IPS-NIHi7 (cell line): Measurements from ENCODE around the gene ESD.
"Not testable (repeated sequence)": the region's sequence is repeated elsewhere in the genome, so short reads cannot be mapped to it uniquely, and the experiment has no call there.

Experiments
- DNase-seq: peaks from one replicate; pipeline ENCODE4 v3.0.0; 2012; ENCODE audit warnings: mixed read lengths; ENCODE audit errors: extremely low spot score

The ESD gene

DNA sequence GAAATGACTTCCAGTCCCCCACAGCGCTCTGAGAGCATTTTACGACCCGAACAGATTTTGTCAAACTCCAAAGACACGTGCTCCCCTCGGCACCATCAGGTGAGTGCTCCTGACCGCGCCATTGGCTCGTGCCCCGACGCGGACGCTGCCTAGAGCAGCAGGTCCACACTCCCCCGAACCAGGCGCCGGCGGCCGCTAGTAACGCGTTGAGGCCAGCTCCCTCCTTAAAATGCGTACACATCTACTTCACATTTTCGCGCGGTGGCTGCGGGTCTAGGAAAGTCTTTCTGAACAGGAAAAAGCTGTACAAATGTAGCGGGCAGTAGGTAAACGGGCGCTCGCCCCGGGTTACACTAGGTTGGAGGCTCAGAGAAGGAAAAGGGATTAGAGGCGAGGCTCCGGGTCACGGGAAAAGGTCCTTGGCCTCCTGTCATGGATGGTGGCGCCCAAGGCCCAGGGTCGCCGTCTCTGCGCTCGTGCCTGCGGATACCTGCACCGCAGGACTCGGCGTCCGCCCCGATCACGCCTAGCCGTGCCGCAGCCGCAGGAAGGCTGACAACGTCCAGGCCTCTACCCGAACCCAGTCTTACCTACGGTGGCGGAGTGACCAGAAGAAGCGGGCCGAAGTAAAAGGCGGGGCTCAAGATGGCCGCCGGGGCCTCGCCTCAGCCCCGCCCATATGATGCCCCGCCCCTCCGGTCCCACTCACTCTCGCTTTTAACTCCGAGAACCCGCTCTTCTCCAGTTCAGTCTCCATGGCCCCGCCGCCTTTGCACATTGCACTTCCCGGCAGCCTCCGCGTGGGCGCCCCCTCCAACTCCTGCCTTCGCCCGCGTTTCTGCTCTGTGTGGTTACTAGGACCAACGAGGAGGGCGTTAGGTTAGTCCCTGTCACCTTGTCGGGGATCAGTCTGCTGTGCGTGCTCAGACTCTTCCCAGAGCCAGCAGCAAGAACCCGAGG, at the start of gene ESD:
ESD (minus strand) TSS at position 647 of the 960 bp plus-strand sequence. CDS start 5,748 bp downstream, outside the sequence.
- peak; percentile 95 for DNase-seq

DNA sequence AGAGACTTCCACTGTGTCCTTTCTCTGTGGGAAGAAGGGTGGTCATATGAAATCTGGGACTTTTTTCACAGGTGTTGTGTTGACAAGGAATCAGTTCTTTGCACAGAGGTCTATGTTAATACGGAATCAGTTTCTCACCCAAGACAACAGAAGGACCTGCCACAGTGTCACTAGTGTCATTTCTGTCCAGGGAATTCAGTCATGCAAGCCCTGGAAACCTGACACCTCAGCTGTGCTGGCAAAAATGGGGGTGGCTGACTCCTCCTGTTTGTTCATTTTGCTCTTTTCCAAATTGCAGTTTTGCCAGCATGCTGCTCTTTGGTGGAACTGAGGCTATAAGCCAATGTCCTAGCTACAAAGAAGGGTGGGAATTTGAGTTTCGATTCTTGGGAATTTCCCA, 49.8 kb upstream of the ESD start:
- no peak for DNase-seq

DNA sequence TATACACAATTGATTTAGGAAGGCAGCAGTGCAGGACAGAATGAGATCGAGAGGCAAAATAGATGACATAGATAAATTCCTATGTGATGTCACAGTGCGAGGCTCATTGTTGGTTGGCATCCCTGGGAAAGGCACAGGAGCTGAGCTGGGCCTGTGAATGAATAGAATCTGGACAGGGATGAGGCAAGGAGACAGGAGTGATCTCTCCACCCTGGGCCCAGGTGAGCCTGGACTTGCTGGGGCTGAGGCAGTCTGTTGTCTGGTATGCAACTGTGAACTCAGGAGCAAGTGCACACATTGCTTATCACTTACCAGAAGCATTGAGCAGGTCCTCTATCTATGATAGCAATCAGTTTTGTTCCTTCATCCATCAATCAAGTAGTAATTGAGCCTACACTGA, 48.2 kb upstream of the ESD start:
- DNase-seq = no peak

GRCh38 chr13:46844431-46844830, 47.5 kb upstream of the ESD start:
- no peak for DNase-seq

DNA sequence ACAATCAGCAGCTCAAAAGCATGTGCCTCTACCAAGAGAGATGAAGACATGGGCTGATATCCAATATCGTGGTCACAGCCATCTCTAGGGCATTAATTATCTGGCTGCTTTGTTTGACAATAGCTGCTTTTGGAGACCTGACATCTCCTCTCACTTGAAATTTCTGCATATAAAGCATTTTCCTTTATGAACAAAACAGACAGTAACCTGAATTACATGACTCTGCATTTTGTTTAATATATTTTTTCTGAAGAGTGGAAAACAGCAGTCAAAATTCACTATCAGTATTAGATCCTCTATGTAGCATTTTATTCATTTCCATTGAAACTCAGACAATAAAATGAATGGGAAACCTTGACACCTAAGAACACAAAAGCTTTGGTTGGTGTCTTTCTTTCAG, 42.4 kb upstream of the ESD start:
- no peak for DNase-seq

GRCh38 chr13:46834657-46835056, 37.7 kb upstream of the ESD start:
- DNase-seq = no peak

GRCh38 chr13:46831588-46832194, 34.7 kb upstream of the ESD start:
- DNase-seq = peak; percentile 39

- no peak for DNase-seq
Observed at GRCh38 chr13:46830405-46831005, 33.5 kb upstream of the ESD start.

DNA sequence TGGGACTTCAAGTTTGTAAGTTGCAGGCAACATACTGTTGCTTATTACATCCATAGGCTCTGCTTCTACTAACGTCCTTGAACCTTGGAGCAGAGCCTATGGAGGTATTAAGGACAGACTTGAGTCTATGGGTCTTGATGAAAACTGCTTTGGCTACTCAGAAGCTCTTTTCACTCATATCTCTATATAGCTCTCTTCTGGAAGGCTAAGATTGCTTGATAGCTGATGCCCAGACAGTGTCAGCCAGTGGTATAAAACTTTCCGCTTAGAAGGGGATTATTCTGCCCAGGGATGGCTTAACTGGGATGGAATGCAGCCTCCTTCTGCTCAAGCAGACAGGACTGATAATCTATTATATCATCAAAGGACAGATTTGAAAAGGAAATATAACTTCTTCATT, 25.6 kb upstream of the ESD start:
- DNase-seq = no peak

- no peak for DNase-seq
Observed at GRCh38 chr13:46817838-46818476, 21.0 kb upstream of the ESD start.

DNA sequence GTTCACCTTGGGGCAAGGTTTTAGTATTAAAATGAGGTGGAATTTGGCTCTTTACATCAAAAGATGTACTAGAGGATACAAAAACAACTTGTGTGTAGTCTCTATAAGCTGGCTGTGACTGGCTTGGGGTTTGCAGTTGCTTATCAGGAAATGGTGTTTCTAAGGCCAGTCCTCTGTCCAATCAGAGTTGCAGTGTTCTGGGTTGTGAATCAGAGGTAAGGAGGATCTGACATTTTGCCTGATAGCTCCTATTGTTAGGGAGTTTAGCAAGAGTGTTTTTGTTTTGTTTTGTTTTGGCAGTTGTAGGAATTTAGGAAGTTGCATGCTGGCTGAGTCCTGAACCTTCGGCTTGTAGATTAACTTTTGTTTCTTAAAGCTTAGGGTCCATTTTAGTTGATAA, 20.1 kb upstream of the ESD start:
- peak; percentile 20 for DNase-seq

- no peak for DNase-seq
Observed at GRCh38 chr13:46816371-46816770, 19.4 kb upstream of the ESD start.

GRCh38 chr13:46812301-46812797, 15.4 kb upstream of the ESD start:
- DNase-seq = no peak

DNA sequence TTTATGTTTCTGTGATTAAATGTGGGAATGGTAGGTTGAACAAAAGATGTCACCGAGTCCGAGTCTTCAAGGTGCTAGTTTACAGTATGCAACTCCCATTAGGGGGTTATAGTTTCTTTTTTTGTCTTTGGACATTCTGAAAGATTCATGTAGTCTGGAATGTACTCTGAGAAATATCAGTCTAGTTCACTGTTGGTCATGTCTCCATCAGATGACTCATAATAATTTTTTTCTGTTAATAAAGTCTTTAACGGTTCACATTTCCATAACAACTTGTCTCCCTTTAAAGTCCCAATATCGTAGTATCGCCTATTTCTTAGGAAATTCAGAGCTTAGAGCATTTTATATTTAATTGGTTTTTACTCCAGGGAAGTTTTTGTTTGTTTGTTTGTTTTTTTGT, 13.5 kb upstream of the ESD start:
- no peak for DNase-seq

- not testable (repeated sequence) for DNase-seq
Observed at GRCh38 chr13:46804921-46805320, 8.0 kb upstream of the ESD start.

- DNase-seq = no peak
Observed at GRCh38 chr13:46804391-46804815, 7.4 kb upstream of the ESD start.

GRCh38 chr13:46803586-46803985, 6.6 kb upstream of the ESD start:
- DNase-seq = no peak

DNA sequence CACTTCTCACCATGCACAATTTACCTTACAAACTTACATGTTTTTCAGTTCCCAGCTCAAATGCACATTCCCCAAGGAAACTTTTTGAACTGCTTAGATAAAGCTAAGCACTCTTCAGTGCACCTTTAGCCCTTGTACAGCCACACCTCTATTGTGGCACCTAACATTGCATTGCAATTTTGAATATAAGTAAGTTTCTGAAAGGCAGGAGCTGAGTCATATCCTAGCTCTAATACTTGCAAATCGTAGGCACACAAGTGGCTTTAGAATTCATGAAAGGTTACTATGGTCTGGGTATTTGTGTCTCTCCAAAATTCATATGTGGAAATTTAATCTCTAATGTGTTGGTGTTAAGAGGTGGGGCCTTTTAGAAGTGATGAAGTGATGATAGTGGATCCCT, 4.9 kb upstream of the ESD start:
- DNase-seq = no peak

- no peak for DNase-seq
Observed at GRCh38 chr13:46799139-46799538, 2.2 kb upstream of the ESD start.

GRCh38 chr13:46797501-46798237, 708 bp upstream of the ESD start:
- no peak for DNase-seq

GRCh38 chr13:46796129-46796514, 839 bp downstream of the ESD start:
- no peak for DNase-seq
